GOT3 (cell line): Measurements from ENCODE around the gene ASTN2.

Experiments
- DNase-seq: peaks from one replicate; lab custom pipeline; 2025; ENCODE audit warnings: mixed read lengths; lab: John Stamatoyannopoulos, UW

ASTN2 gene

GRCh38 chr9:116617389-116617788 lies 797.5 kb downstream of the ASTN2 start:
- DNase-seq = no peak

- DNase-seq = no peak
Measured at GRCh38 chr9:116616304-116616914, 798.4 kb downstream of the ASTN2 start.

- DNase-seq = no peak
Measured at GRCh38 chr9:116608064-116608463, 806.8 kb downstream of the ASTN2 start.

- no peak for DNase-seq
Measured at GRCh38 chr9:116605904-116606341, 808.9 kb downstream of the ASTN2 start.

- no peak for DNase-seq
Measured at GRCh38 chr9:116605060-116605459, 809.8 kb downstream of the ASTN2 start.

- no peak for DNase-seq
Measured at GRCh38 chr9:116604251-116604650, 810.6 kb downstream of the ASTN2 start.

GRCh38 chr9:116599342-116599884 lies 815.4 kb downstream of the ASTN2 start:
- DNase-seq = no peak

GRCh38 chr9:116596646-116597045 lies 818.2 kb downstream of the ASTN2 start:
- no peak for DNase-seq

GRCh38 chr9:116594547-116594946 lies 820.3 kb downstream of the ASTN2 start:
- no peak for DNase-seq

- no peak for DNase-seq
Measured at GRCh38 chr9:116592970-116593369, 821.9 kb downstream of the ASTN2 start.

- no peak for DNase-seq
Measured at GRCh38 chr9:116589392-116590354, 825.2 kb downstream of the ASTN2 start.

- no peak for DNase-seq
Measured at GRCh38 chr9:116587919-116588318, 826.9 kb downstream of the ASTN2 start.

- DNase-seq = no peak
Measured at GRCh38 chr9:116585896-116586295, 829.0 kb downstream of the ASTN2 start.

GRCh38 chr9:116585204-116585603 lies 829.7 kb downstream of the ASTN2 start:
- DNase-seq = no peak

- no peak for DNase-seq
Measured at GRCh38 chr9:116580853-116581252, 834.0 kb downstream of the ASTN2 start.

- DNase-seq = no peak
Measured at GRCh38 chr9:116576386-116576785, 838.5 kb downstream of the ASTN2 start.

GRCh38 chr9:116574027-116574679 lies 840.7 kb downstream of the ASTN2 start:
- no peak for DNase-seq

GRCh38 chr9:116572095-116572748 lies 842.6 kb downstream of the ASTN2 start:
- peak; percentile 23 for DNase-seq

- no peak for DNase-seq
Measured at GRCh38 chr9:116569111-116569510, 845.7 kb downstream of the ASTN2 start.

- DNase-seq = no peak
Measured at GRCh38 chr9:116566677-116567488, 848.0 kb downstream of the ASTN2 start.

GRCh38 chr9:116565986-116566385 lies 848.9 kb downstream of the ASTN2 start:
- no peak for DNase-seq
